GM18502 (cell line): Measurements from ENCODE around the gene FGFBP3.

Source experiments
- ATAC-seq: cut with Tn5 transposase; IDR thresholded peaks from one replicate; pipeline ENCODE4 v1.9.1; 2021; ENCODE audit warnings: mild to moderate bottlenecking; ENCODE audit not compliant: unreplicated experiment, poor library complexity

FGFBP3 gene

GRCh38 chr10:91864099-91864498 is 45.2 kb downstream of the FGFBP3 start:
- ATAC-seq: no peak

DNA sequence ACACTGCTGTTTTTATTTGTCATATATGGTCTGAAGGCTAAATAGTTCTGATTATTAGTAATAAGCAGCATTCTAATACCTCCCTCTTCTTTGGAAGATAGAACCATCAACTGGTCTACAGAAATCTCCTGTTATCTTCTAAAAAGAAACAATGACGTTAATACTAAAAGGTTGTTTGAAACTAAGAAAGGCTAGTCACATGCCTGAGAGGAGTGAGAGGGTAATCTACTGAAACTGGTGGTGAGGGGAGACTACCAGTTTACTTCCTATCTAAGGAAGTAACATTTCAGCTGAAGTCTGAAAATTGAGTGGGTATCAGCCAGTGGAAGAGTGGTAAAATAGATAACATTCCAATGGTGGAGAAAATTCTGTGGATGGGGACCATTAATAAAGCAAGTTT is 48.4 kb downstream of the FGFBP3 start:
- ATAC-seq: no peak

DNA sequence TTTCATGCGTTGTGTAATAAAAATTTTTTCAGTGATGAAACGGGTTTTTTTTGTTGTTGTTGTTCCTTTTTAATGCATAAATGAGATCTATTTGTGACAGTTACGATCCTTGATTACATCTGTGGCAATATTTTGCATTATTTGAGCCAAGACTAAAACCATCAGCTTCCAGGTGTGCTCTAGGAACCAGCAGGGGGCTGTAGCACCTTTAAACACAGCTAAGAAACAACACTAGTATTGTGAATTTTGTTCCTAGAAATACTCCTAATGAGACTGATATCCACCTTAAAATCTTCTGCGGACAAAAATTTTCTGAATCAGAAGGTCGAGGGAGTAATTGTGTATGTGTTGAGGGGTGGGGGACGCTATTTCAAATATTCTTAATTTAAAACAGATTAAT is 52.6 kb downstream of the FGFBP3 start:
- no peak for ATAC-seq
